Type B pancreatic cell (in vitro differentiated cells): ENCODE measurements around the gene SDK1. TPM values are rescaled to one million over a fixed set of nuclear protein-coding genes. Genes with fewer than 3 reads are reported as not detected.

ENCODE experiments used
- DNase-seq: peaks from one replicate; pipeline ENCODE4 v3.0.0; 2021; ENCODE audit warnings: mixed read lengths; ENCODE audit not compliant: unreplicated experiment; ENCODE audit errors: extremely low spot score
- H3K27ac Mint-ChIP-seq: 2 replicates; pipeline ENCODE4 v1.8.0; 2021; ENCODE audit warnings: mild to moderate bottlenecking, mixed read lengths
- H3K27me3 Mint-ChIP-seq: 2 replicates; pipeline ENCODE4 v1.8.0; 2021; ENCODE audit warnings: mixed read lengths
- H3K36me3 Mint-ChIP-seq: 2 replicates; pipeline ENCODE4 v1.8.0; 2021; ENCODE audit warnings: mixed read lengths
- H3K4me1 Mint-ChIP-seq: one replicate; pipeline ENCODE4 v1.8.0; 2021; ENCODE audit warnings: mixed read lengths; ENCODE audit not compliant: unreplicated experiment
- H3K4me3 Mint-ChIP-seq: 2 replicates; pipeline ENCODE4 v1.8.0; 2021; ENCODE audit warnings: mild to moderate bottlenecking, mixed read lengths
- H3K9me3 Mint-ChIP-seq: 2 replicates; pipeline ENCODE4 v1.8.0; 2021; ENCODE audit warnings: mixed read lengths
- CTCF ChIP-seq: fragments of 200-600 bp; sonication (generic); conservative IDR thresholded peaks from 2 replicates; pipeline ENCODE4 v1.5.0; 2021; ENCODE audit warnings: antibody characterized with exemption, mild to moderate bottlenecking
- total RNA-seq: library from RNA; stranded (reverse); gene quantifications from 2 replicates; pipeline ENCODE4 v1.2.1, GENCODE V29; 2021; ENCODE audit warnings: low replicate concordance

The SDK1 gene
- total RNA-seq, 1 donor from 2014 or later = 26.1 TPM

GRCh38 chr7:4003503-4003902, 702.5 kb downstream of the SDK1 start:
- H3K36me3 Mint-ChIP-seq = peaks cover 10% of the 10 kb centered on the region
- peaks cover 8% of the 10 kb centered on the region for H3K27me3 Mint-ChIP-seq
- no peak overlapping the region for H3K27ac Mint-ChIP-seq
- H3K4me1 Mint-ChIP-seq = peaks cover 20% of the 10 kb centered on the region
- no peak for DNase-seq
- peaks cover 5% of the 10 kb centered on the region for H3K9me3 Mint-ChIP-seq
- no peak for TF ChIP-seq CTCF
- H3K4me3 Mint-ChIP-seq = no peak overlapping the region

- H3K4me3 Mint-ChIP-seq = peak overlapping the region; percentile 70
Measured at GRCh38 chr7:4006687-4007086, 705.6 kb downstream of the SDK1 start.

GRCh38 chr7:4009211-4010060, 708.4 kb downstream of the SDK1 start:
- Mint-ChIP-seq H3K36me3 (peaks cover 7% of the 10 kb centered on the region), H3K27me3 (peaks cover 9% of the 10 kb centered on the region), H3K27ac (no peak overlapping the region), H3K9me3 (peaks cover 5% of the 10 kb centered on the region), H3K4me3 (no peak overlapping the region), H3K4me1 (peaks cover 35% of the 10 kb centered on the region)
- DNase-seq = no peak
- TF ChIP-seq CTCF = no peak

More at GRCh38 chr7:4006687-4007086, 705.6 kb downstream of the SDK1 start:
- Mint-ChIP-seq H3K36me3 (peaks cover 10% of the 10 kb centered on the region), H3K4me1 (peaks cover 17% of the 10 kb centered on the region), H3K27ac (peak overlapping the region; percentile 47), H3K9me3 (peaks cover 5% of the 10 kb centered on the region), H3K27me3 (peaks cover 11% of the 10 kb centered on the region)
- TF ChIP-seq CTCF = no peak
- no peak for DNase-seq

GRCh38 chr7:4010061-4010605, 709.1 kb downstream of the SDK1 start:
- TF ChIP-seq CTCF = no peak
- H3K27me3 Mint-ChIP-seq = peaks cover 9% of the 10 kb centered on the region
- DNase-seq = no peak
- H3K4me3 Mint-ChIP-seq = no peak overlapping the region
- peaks cover 5% of the 10 kb centered on the region for H3K9me3 Mint-ChIP-seq
- H3K27ac Mint-ChIP-seq = no peak overlapping the region
- H3K4me1 Mint-ChIP-seq = peaks cover 35% of the 10 kb centered on the region
- H3K36me3 Mint-ChIP-seq = peaks cover 7% of the 10 kb centered on the region

- no peak for DNase-seq
- peaks cover 8% of the 10 kb centered on the region for H3K36me3 Mint-ChIP-seq
Measured at GRCh38 chr7:4010923-4011656, 710.0 kb downstream of the SDK1 start.

More at GRCh38 chr7:4010923-4011656, 710.0 kb downstream of the SDK1 start:
- Mint-ChIP-seq H3K27ac (no peak overlapping the region), H3K9me3 (peaks cover 5% of the 10 kb centered on the region), H3K27me3 (peaks cover 9% of the 10 kb centered on the region), H3K4me3 (no peak overlapping the region), H3K4me1 (peaks cover 33% of the 10 kb centered on the region)
- TF ChIP-seq CTCF = no peak
